Activated naive CD8-positive, alpha-beta T cell treated with anti-CD3 and anti-CD28 coated beads, Interleukin-2, amount 10 ng/mL, durations not matched to agents 7 days and 5 days (primary cell): Measurements from ENCODE around the gene THOC6. TPM values are rescaled to one million over a fixed set of nuclear protein-coding genes. Genes with fewer than 3 reads are reported as not detected.

Experiments
- ATAC-seq: fragments of 150-1000 bp; cut with Tn5 transposase; one replicate; pipeline ENCODE4 v1.10.0; 2021; ENCODE audit warnings: low read depth, moderate library complexity
- POLR2A ChIA-PET: fragments of 350-600 bp; sonication (Branson Sonifier 250); formaldehyde crosslinking; loops from one replicate; lab custom pipeline; 2021; ENCODE audit warnings: antibody characterized with exemption; lab: Charles Lee
- DNase-seq: peaks from one replicate; pipeline ENCODE4 v3.0.0; 2021
- H3K27ac Mint-ChIP-seq: one replicate; pipeline ENCODE4 v1.8.0; 2022; ENCODE audit warnings: mild to moderate bottlenecking, mixed read lengths
- H3K27me3 Mint-ChIP-seq: one replicate; pipeline ENCODE4 v1.8.0; 2022; ENCODE audit warnings: mild to moderate bottlenecking, moderate library complexity, mixed read lengths
- H3K36me3 Mint-ChIP-seq: one replicate; pipeline ENCODE4 v1.8.0; 2021; ENCODE audit warnings: mild to moderate bottlenecking, mixed read lengths
- H3K4me1 Mint-ChIP-seq: one replicate; pipeline ENCODE4 v1.8.0; 2021; ENCODE audit warnings: mixed read lengths
- H3K4me3 Mint-ChIP-seq: one replicate; pipeline ENCODE4 v1.8.0; 2022; ENCODE audit warnings: mild to moderate bottlenecking, moderate library complexity, mixed read lengths
- H3K9me3 Mint-ChIP-seq: one replicate; pipeline ENCODE4 v1.8.0; 2021; ENCODE audit warnings: mixed read lengths
- total RNA-seq, 2 experiments: library from RNA; stranded (reverse); gene quantifications; one replicate each; pipeline ENCODE4 v1.2.3, GENCODE V29; 2021

Gene THOC6
- 10 to 100 TPM; 36.3 to 36.9 TPM for total RNA-seq

GRCh38 chr16:3023669-3024478, at the start of gene THOC6, which contains the start of gene HCFC1R1:
THOC6 (plus strand) TSS chr16:3024035; CDS start chr16:3024327, 292 bp downstream.
HCFC1R1 (minus strand) TSS chr16:3023942; CDS start chr16:3023941, 1 bp downstream.
- Mint-ChIP-seq H3K27me3 (peaks cover 9% of the 10 kb centered on the region), H3K36me3 (peaks cover 10% of the 10 kb centered on the region), H3K4me1 (peaks cover 37% of the 10 kb centered on the region), H3K9me3 (no peaks in the 10 kb centered on the region), H3K27ac (peak within 1 kb of the TSS; percentile 87), H3K4me3 (peak within 1 kb of the TSS; percentile 87)
- ATAC-seq (peak; percentile 79), DNase-seq (peak; percentile 95)
- POLR2A ChIA-PET = interaction anchor here (0.7 to 2.2 kb wide), 9 partner anchors 16 to 141 kb away, joined by 3 to 9 read pairs (median 4); partner anchors contain the start of genes FLYWCH2, PKMYT1 and ZNF213

- POLR2A ChIA-PET = interaction anchor here (2.2 kb wide), 1 partner anchor 9 kb away, joined by 9 read pairs; no protein-coding TSS in a partner anchor
- no peak for DNase-seq
- H3K9me3 Mint-ChIP-seq = no peaks in the 10 kb centered on the region
- H3K4me1 Mint-ChIP-seq = peaks cover 22% of the 10 kb centered on the region
- H3K27me3 Mint-ChIP-seq = no peaks in the 10 kb centered on the region
- no peak for ATAC-seq
- peaks cover 3% of the 10 kb centered on the region for H3K36me3 Mint-ChIP-seq
- H3K4me3 Mint-ChIP-seq = no peak overlapping the region
- no peak overlapping the region for H3K27ac Mint-ChIP-seq
Measured at GRCh38 chr16:2974319-2975056, 49.3 kb upstream of the THOC6 start.

GRCh38 chr16:2975161-2975795, 48.6 kb upstream of the THOC6 start:
- Mint-ChIP-seq H3K27ac (no peak overlapping the region), H3K27me3 (no peaks in the 10 kb centered on the region), H3K4me1 (peaks cover 22% of the 10 kb centered on the region), H3K36me3 (peaks cover 3% of the 10 kb centered on the region), H3K9me3 (no peaks in the 10 kb centered on the region), H3K4me3 (no peak overlapping the region)
- ATAC-seq (no peak), DNase-seq (no peak)
- POLR2A ChIA-PET = interaction anchor here (2.2 kb wide), 1 partner anchor 10 kb away, joined by 9 read pairs; no protein-coding TSS in a partner anchor

- Mint-ChIP-seq H3K4me1 (peaks cover 15% of the 10 kb centered on the region), H3K9me3 (no peaks in the 10 kb centered on the region), H3K27me3 (no peaks in the 10 kb centered on the region), H3K4me3 (no peak overlapping the region), H3K36me3 (peaks cover 3% of the 10 kb centered on the region), H3K27ac (peak overlapping the region; percentile 34)
- DNase-seq (no peak), ATAC-seq (no peak)
- POLR2A ChIA-PET = interaction anchor here (1.8 to 2.2 kb wide), 2 partner anchors 11 to 93 kb away, joined by 4 to 9 read pairs; partner anchors contain the start of gene FLYWCH2
Measured at GRCh38 chr16:2976201-2976600, 47.6 kb upstream of the THOC6 start.

GRCh38 chr16:2976673-2977072, 47.2 kb upstream of the THOC6 start:
- Mint-ChIP-seq H3K36me3 (peaks cover 3% of the 10 kb centered on the region), H3K27me3 (no peaks in the 10 kb centered on the region), H3K4me1 (peaks cover 17% of the 10 kb centered on the region), H3K27ac (no peak overlapping the region), H3K4me3 (no peak overlapping the region), H3K9me3 (no peaks in the 10 kb centered on the region)
- DNase-seq (no peak), ATAC-seq (no peak)
- POLR2A ChIA-PET = interaction anchor here (1.8 to 2.2 kb wide), 2 partner anchors 11 to 94 kb away, joined by 4 to 9 read pairs; partner anchors contain the start of gene FLYWCH2

DNA sequence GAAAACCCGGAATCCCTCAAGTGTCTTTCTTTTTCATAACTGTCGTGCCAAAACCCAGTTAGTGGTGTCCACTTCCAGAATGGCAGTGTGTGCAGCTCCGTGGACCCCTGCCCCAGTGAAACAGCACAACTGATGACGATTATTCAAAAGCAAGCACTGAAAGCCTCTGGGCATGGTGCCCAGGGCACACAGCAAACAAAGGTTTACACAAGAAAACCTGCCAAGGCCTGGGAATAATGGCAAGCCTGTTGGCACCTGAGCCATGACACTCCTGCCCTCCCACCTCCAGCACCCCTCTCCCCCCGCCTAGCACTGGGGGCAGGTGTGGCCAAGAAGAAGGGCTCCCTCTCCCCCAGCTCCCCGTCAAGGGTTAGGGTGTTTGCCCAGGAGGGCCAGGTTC, 46.4 kb upstream of the THOC6 start:
- Mint-ChIP-seq H3K27ac (no peak overlapping the region), H3K9me3 (no peaks in the 10 kb centered on the region), H3K4me1 (peaks cover 14% of the 10 kb centered on the region), H3K4me3 (no peak overlapping the region), H3K27me3 (no peaks in the 10 kb centered on the region), H3K36me3 (no peaks in the 10 kb centered on the region)
- no peak for ATAC-seq
- no peak for DNase-seq
- POLR2A ChIA-PET = interaction anchor here (1.4 to 1.8 kb wide), 2 partner anchors 12 to 95 kb away, joined by 4 read pairs; partner anchors contain the start of gene FLYWCH2

GRCh38 chr16:2979669-2980226, 44.1 kb upstream of the THOC6 start:
- POLR2A ChIA-PET = interaction anchor here (0.6 to 4.1 kb wide), 15 partner anchors 9 to 203 kb away, joined by 3 to 46 read pairs (median 5); partner anchors contain the start of genes ELOB, FLYWCH1, HCFC1R1 and PAQR4

DNA sequence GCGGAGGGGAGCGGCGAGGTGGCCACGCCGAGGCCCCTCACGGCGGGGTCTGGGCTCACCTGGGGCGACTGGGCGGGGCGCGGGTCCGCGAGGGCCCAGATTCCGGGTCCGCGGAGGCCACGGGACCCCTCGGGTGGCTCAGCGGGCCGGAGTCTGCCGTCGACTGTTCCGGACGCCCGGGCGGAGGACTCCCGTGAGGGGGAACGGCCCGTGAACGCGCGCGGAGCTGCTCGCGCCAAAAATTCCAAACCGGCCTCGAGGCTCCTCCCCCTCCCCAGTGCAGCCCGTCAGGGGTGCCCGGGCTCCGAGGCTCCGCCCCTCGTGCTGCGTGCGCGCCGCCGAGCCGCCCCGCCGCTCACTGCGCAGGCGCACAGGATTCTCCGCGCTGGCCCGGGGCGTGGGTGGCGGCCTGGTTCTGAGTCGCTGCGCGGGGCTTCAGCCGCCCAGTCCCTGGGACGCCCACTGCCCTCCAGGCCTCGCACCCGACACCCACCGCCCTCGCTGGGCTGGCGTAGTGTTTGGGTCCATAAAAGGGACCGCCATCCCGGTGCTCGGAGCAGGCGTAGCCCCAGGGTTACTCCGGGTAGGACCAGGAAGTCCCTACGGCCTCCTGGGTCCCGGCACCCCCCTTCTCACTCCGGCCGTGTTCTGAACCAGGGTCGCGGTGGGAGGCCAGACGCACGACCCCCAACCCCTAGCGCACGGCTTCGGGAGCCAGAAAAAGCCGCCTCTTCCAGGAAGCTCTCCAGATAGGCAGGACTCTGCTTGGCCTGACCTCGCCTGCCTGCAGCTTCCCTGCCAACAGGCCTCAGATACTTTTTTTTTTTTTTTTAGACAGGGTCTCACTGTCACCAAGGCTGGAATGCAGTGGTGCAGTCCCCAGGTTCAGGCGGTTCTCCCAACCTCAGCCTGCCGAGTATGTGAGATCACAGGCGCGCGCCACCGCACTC, 43.3 kb upstream of the THOC6 start, which contains the start of gene PKMYT1:
Gene PKMYT1 (minus strand): TSS at position 220 of the 950 bp plus-strand sequence. CDS start 789 bp downstream, outside the sequence.
- Mint-ChIP-seq H3K27ac (peak within 1 kb of the TSS; percentile 93), H3K36me3 (no peaks in the 10 kb centered on the region), H3K9me3 (no peaks in the 10 kb centered on the region), H3K4me3 (peak within 1 kb of the TSS; percentile 92), H3K4me1 (peaks cover 18% of the 10 kb centered on the region), H3K27me3 (peaks cover 6% of the 10 kb centered on the region)
- DNase-seq (peak; percentile 99), ATAC-seq (peak; percentile 91)
- POLR2A ChIA-PET = interaction anchor here (0.6 to 4.1 kb wide), 25 partner anchors 10 to 228 kb away, joined by 3 to 46 read pairs (median 4); partner anchors contain the start of genes ELOB, FLYWCH1, FLYWCH2 and HCFC1R1

More at GRCh38 chr16:2979669-2980226, 44.1 kb upstream of the THOC6 start:
- peaks cover 18% of the 10 kb centered on the region for H3K4me1 Mint-ChIP-seq
- H3K4me3 Mint-ChIP-seq = peak overlapping the region; percentile 92
- H3K27me3 Mint-ChIP-seq = peaks cover 6% of the 10 kb centered on the region
- peak; percentile 6 for ATAC-seq
- no peaks in the 10 kb centered on the region for H3K36me3 Mint-ChIP-seq
- H3K9me3 Mint-ChIP-seq = no peaks in the 10 kb centered on the region
- H3K27ac Mint-ChIP-seq = peak overlapping the region; percentile 93
- no peak for DNase-seq

DNA sequence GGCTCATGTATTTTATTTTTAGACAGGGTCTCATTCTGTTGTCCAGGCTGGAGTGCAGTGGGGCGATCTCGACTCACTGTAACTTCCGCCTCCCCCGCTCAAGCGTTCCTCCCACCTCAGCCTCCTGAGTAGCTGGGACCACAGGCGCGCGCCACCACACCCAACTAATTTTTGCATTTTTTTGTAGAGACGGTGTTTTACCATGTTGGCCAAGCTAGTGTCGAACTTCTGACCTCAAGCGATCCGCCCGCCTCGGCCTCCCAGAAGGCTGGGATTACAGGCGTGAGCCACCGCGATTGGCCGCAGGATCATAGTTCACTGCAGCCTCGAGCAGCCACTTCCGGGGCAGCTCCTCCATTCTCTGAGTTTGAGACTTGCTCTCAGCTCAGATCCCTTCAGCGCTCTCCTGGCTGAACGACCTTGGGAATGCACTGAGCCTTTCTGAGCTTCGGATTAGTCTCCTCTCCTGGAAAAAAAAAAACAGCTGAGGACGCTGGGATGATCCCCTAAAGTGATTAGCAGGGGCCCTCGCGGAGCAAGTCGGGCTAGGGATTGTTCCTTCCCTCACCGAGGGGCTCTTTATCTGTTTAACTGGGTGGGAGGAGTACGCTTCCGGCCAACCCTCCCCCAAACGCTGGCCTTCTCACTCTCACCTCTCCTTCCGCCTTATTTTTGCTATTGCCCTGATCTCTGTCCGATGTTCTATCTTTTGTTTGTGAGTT, 42.5 kb upstream of the THOC6 start:
- H3K27ac Mint-ChIP-seq = peak overlapping the region; percentile 83
- peaks cover 18% of the 10 kb centered on the region for H3K4me1 Mint-ChIP-seq
- no peaks in the 10 kb centered on the region for H3K9me3 Mint-ChIP-seq
- H3K27me3 Mint-ChIP-seq = peaks cover 6% of the 10 kb centered on the region
- ATAC-seq = no peak
- DNase-seq = no peak
- POLR2A ChIA-PET = interaction anchor here (0.6 to 4.1 kb wide), 17 partner anchors 10 to 177 kb away, joined by 3 to 46 read pairs (median 5); partner anchors contain the start of genes HCFC1R1, PAQR4 and THOC6
- peak overlapping the region; percentile 87 for H3K4me3 Mint-ChIP-seq
- no peaks in the 10 kb centered on the region for H3K36me3 Mint-ChIP-seq

DNA sequence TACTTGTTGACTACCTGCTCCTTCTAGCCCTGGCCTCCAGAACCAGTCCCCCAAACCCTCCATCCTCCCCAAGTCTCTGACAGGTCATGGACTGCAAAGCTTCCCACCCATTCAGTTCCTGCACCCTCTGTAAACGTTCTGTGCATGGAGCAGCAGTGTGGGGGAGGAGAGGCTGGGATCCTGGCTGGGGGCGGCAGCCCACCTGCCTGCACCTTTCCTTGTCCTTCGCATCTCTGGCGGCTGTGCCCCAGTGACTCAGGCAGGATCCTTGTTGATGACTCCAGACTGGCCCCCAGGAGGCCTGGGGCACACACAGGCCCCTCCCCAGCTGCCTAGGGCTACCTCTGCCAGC, 42.0 kb upstream of the THOC6 start:
- no peak for ATAC-seq
- POLR2A ChIA-PET = interaction anchor here (2.1 to 4.1 kb wide), 5 partner anchors 11 to 52 kb away, joined by 4 to 46 read pairs (median 8); partner anchors contain the start of gene PAQR4
- H3K9me3 Mint-ChIP-seq = no peaks in the 10 kb centered on the region

GRCh38 chr16:2982402-2982801, 41.4 kb upstream of the THOC6 start:
- POLR2A ChIA-PET = interaction anchor here (0.7 to 4.1 kb wide), 4 partner anchors 12 to 45 kb away, joined by 3 to 46 read pairs (median 16); partner anchors contain the start of gene PAQR4
- DNase-seq (no peak), ATAC-seq (no peak)
- Mint-ChIP-seq H3K27me3 (peaks cover 6% of the 10 kb centered on the region), H3K27ac (no peak overlapping the region), H3K36me3 (no peaks in the 10 kb centered on the region), H3K9me3 (no peaks in the 10 kb centered on the region), H3K4me1 (peaks cover 16% of the 10 kb centered on the region), H3K4me3 (no peak overlapping the region)

More for the DNA sequence above, 42.0 kb upstream of the THOC6 start:
- Mint-ChIP-seq H3K27ac (peak overlapping the region; percentile 49), H3K4me1 (peaks cover 18% of the 10 kb centered on the region), H3K4me3 (peak overlapping the region; percentile 87), H3K36me3 (no peaks in the 10 kb centered on the region), H3K27me3 (peaks cover 6% of the 10 kb centered on the region)
- no peak for DNase-seq
